Measurements from ENCODE around the gene NFIC. TPM values are rescaled to one million over a fixed set of nuclear protein-coding genes. Genes with fewer than 3 reads are reported as not detected.
A peak's percentile ranks its signal among the peaks of the same experiment; 100 is the strongest.

NFIC gene
- total and polyA plus RNA-seq, 4 donors, result 12.8 to 100 (median 75.1) TPM

- Histone ChIP-seq H3K27ac (ENCODE audit: low read depth in 1 of 2, low read length in 2 of 2) (peak overlapping the region; percentile 7 to 10), H3K4me1 (ENCODE audit: control insufficient read depth in 4 of 4, insufficient read depth in 4 of 4, low read length in 3 of 4) (peaks cover 13 to 44% (median 29%) of the 10 kb centered on the region in 4 donors), H3K36me3 (ENCODE audit: control insufficient read depth in 4 of 4, insufficient read depth in 3 of 4, low read depth in 1 of 4, low read length in 3 of 4) (peaks cover 0 to 3% (median 1%) of the 10 kb centered on the region in 4 donors), H3K4me3 (ENCODE audit: low read depth in 1 of 3, low read length in 3 of 3) (no peak overlapping the region), H3K9me3 (ENCODE audit: control insufficient read depth in 4 of 4, low read length in 3 of 4) (no peaks in the 10 kb centered on the region), H3K27me3 (ENCODE audit: control insufficient read depth in 4 of 4, insufficient read depth in 4 of 4, low read length in 3 of 4) (no peaks in the 10 kb centered on the region), H3K9ac (ENCODE audit: low read depth in 1 of 2, low read length in 2 of 2) (no peak overlapping the region)
- 86% methylated on average over 10 of the region's 10 CpGs for WGBS
- TF ChIP-seq FOXA2 (IDR thresholded peaks at IDR 0.05), result no peak
- no peak for TF ChIP-seq EGR1 (IDR thresholded peaks at IDR 0.05; ENCODE audit: low read depth in 2 of 2)
- TF ChIP-seq RXRA (IDR thresholded peaks at IDR 0.05), result no peak
- no peak for TF ChIP-seq CTCF (IDR thresholded peaks at IDR 0.05; ENCODE audit: low read depth, low read length, missing input control)
- no peak for TF ChIP-seq HNF4A (conservative IDR thresholded peaks at IDR 0.05)
- no peak for TF ChIP-seq HNF4G (IDR thresholded peaks at IDR 0.05)
- DNase-seq (ENCODE audit: low spot score), result no peak
These were observed 151.9 kb downstream of the NFIC start for GRCh38 chr19:3518255-3518654.

GRCh38 chr19:3518659-3519058 is 152.3 kb downstream of the NFIC start:
- H3K4me1 ChIP-seq (ENCODE audit: control insufficient read depth in 4 of 4, insufficient read depth in 4 of 4, low read length in 3 of 4), result peaks cover 15 to 42% (median 28%) of the 10 kb centered on the region in 4 donors
- H3K4me3 ChIP-seq (ENCODE audit: low read depth in 1 of 3, low read length in 3 of 3), result no peak overlapping the region
- peak overlapping the region; percentile 7 to 10 for H3K27ac ChIP-seq (ENCODE audit: low read depth in 1 of 2, low read length in 2 of 2)
- H3K27me3 ChIP-seq (ENCODE audit: control insufficient read depth in 4 of 4, insufficient read depth in 4 of 4, low read length in 3 of 4), result no peaks in the 10 kb centered on the region
- no peak overlapping the region for H3K9ac ChIP-seq (ENCODE audit: low read depth in 1 of 2, low read length in 2 of 2)
- no peak for DNase-seq (ENCODE audit: low spot score)
- no peaks in the 10 kb centered on the region for H3K9me3 ChIP-seq (ENCODE audit: control insufficient read depth in 4 of 4, low read length in 3 of 4)
- peaks cover 0 to 6% (median 3%) of the 10 kb centered on the region in 4 donors for H3K36me3 ChIP-seq (ENCODE audit: control insufficient read depth in 4 of 4, insufficient read depth in 3 of 4, low read depth in 1 of 4, low read length in 3 of 4)
- TF ChIP-seq ATF3 (IDR thresholded peaks at IDR 0.05), result no peak
- TF ChIP-seq HNF4A (conservative IDR thresholded peaks at IDR 0.05), result no peak
- TF ChIP-seq FOXA2 (IDR thresholded peaks at IDR 0.05), result no peak
- no peak for TF ChIP-seq RAD21 (IDR thresholded peaks at IDR 0.05)
- TF ChIP-seq CTCF (IDR thresholded peaks at IDR 0.05; ENCODE audit: low read depth, low read length, missing input control), result no peak
- no peak for TF ChIP-seq REST (IDR thresholded peaks at IDR 0.05)
- TF ChIP-seq HNF4G (IDR thresholded peaks at IDR 0.05), result no peak
- no peak for TF ChIP-seq MAX (IDR thresholded peaks at IDR 0.05)
- no peak for TF ChIP-seq ZBTB33 (IDR thresholded peaks at IDR 0.05)
- TF ChIP-seq GABPA (IDR thresholded peaks at IDR 0.05 in 1 of 2, conservative IDR thresholded peaks at IDR 0.05 in 1 of 2), result no peak
- no peak for TF ChIP-seq NR2F2 (IDR thresholded peaks at IDR 0.05)
- TF ChIP-seq YY1 (IDR thresholded peaks at IDR 0.05), result no peak
- TF ChIP-seq SP1 (IDR thresholded peaks at IDR 0.05), result no peak
- no peak for TF ChIP-seq FOXA1 (IDR thresholded peaks at IDR 0.05)
- WGBS, result 97% methylated on average over 2 of the region's 2 CpGs
